ENCODE measurements around the gene HBG2. TPM values are rescaled to one million over a fixed set of nuclear protein-coding genes. Genes with fewer than 3 reads are reported as not detected.
"Not testable (repeated sequence)": the region's sequence is repeated elsewhere in the genome, so short reads cannot be mapped to it uniquely, and the experiment has no call there.

Gene HBG2
- total and polyA plus RNA-seq, 9 of the 15 experiments (the other 6 are each of a cell fraction or from before 2014, with no cell fraction given): 1,626 to 58,619 (median 10,515) TPM

DNA sequence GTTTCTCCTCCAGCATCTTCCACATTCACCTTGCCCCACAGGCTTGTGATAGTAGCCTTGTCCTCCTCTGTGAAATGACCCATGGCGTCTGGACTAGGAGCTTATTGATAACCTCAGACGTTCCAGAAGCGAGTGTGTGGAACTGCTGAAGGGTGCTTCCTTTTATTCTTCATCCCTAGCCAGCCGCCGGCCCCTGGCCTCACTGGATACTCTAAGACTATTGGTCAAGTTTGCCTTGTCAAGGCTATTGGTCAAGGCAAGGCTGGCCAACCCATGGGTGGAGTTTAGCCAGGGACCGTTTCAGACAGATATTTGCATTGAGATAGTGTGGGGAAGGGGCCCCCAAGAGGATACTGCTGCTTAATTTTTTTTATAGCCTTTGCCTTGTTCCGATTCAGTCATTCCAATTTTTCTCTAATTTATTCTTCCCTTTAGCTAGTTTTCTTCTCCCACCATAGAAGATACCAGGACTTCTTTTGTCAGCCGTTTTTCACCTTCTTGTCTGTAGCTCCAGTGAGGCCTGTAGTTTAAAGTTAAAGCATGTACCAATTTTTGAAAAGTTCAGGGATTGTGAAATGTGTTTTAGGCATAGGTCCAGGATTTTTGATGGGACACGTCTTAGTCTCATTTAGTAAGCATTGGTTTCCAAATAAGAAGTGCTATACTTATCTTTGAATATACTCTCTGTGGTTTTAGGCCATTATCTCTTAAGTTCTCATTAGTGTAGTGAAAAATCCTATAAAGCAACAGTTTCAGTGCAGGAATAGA is at the start of gene HBG2 (continued):
- TF ChIP-seq, protein P1, sequence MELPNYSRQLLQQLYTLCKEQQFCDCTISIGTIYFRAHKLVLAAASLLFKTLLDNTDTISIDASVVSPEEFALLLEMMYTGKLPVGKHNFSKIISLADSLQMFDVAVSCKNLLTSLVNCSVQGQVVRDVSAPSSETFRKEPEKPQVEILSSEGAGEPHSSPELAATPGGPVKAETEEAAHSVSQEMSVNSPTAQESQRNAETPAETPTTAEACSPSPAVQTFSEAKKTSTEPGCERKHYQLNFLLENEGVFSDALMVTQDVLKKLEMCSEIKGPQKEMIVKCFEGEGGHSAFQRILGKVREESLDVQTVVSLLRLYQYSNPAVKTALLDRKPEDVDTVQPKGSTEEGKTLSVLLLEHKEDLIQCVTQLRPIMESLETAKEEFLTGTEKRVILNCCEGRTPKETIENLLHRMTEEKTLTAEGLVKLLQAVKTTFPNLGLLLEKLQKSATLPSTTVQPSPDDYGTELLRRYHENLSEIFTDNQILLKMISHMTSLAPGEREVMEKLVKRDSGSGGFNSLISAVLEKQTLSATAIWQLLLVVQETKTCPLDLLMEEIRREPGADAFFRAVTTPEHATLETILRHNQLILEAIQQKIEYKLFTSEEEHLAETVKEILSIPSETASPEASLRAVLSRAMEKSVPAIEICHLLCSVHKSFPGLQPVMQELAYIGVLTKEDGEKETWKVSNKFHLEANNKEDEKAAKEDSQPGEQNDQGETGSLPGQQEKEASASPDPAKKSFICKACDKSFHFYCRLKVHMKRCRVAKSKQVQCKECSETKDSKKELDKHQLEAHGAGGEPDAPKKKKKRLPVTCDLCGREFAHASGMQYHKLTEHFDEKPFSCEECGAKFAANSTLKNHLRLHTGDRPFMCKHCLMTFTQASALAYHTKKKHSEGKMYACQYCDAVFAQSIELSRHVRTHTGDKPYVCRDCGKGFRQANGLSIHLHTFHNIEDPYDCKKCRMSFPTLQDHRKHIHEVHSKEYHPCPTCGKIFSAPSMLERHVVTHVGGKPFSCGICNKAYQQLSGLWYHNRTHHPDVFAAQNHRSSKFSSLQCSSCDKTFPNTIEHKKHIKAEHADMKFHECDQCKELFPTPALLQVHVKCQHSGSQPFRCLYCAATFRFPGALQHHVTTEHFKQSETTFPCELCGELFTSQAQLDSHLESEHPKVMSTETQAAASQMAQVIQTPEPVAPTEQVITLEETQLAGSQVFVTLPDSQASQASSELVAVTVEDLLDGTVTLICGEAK (IDR thresholded peaks at IDR 0.05): peak; percentile 41; the same call in 1 of the 2 replicates
- TF ChIP-seq, protein P1 (CRISPR knock-in tag; IDR thresholded peaks at IDR 0.05): not testable (repeated sequence)
- TF ChIP-seq POLR2H (tag; IDR thresholded peaks at IDR 0.05; ENCODE audit: low read depth): peak; percentile 65; the same call in 1 of the 2 replicates
